ENCODE measurements around the gene TRRAP.
A peak's percentile ranks its signal among the peaks of the same experiment; 100 is the strongest.
"Not testable (repeated sequence)": the region's sequence is repeated elsewhere in the genome, so short reads cannot be mapped to it uniquely, and the experiment has no call there.

The TRRAP gene

DNA sequence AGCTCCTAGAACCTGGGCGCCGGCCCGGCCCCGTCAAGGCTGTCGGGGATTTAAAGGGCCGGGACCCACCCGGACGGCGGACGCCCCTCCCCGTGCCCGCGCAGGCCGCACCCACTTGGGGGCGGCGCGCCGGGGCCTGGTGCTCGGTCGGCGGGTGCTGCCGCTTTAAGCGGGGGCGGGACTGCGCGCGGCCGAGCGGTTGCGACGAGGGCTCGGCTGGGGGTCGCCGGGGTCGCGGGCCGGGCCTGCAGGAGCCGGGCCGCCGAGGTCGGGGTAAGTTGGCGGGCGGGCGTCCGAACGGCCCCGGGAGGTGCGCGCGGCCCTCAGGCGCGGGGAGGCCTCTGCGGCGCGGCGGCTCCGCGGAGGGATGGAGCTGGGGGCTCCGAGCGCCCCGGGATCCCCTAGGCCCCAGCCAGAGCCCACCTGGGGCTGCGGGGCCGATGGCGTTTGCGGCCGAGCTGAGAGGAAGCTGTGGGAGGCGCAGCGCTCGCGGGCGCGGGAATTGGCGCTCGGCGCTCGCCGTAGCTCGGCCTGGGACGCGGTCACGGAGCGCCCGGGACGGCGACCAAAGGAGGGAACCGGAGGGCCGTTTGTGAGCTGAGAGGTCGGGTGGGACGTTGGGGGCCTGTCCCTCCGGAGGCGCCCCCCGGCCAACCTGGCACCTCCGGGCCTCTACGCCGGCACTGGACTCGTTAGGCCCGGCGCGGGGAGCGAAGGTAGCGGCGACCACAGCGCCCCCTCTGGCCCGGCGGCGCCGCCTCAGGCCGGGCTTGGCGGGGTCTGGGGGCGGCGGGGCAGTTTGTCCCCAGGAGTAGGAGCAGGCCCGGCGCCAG, at the start of gene TRRAP:
TSS of gene TRRAP (plus strand) at position 168 of the 833 bp plus-strand sequence. CDS start 2,619 bp downstream, outside the sequence.
- peak; percentile 66 for DNase-seq

DNA sequence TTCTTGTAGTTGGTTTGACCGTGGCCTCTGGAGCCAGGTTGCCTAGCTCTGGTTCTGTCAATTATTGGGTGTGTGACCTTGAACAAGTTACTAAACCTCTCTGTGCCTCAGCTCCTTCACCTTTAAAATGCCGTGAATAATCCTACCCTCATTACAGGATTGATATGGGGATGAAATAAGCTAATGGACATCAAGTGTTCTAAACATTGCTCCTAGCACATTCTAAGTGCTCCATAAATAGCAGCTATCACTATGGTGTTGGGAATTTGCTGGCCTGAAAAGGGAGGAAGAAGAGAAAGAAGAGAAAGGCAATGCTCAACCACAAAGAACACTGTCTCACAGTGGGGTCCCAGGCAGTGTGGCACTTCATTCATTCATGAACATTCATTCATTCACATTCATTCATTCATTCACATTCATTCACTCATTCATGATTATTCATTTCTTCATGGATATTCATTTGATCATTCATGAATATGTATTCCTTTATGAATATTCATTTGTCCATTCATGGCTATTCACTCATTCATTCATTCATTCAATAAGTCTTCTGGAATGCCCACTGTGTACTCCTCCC, 47.3 kb upstream of the TRRAP start:
- no peak for DNase-seq

DNA sequence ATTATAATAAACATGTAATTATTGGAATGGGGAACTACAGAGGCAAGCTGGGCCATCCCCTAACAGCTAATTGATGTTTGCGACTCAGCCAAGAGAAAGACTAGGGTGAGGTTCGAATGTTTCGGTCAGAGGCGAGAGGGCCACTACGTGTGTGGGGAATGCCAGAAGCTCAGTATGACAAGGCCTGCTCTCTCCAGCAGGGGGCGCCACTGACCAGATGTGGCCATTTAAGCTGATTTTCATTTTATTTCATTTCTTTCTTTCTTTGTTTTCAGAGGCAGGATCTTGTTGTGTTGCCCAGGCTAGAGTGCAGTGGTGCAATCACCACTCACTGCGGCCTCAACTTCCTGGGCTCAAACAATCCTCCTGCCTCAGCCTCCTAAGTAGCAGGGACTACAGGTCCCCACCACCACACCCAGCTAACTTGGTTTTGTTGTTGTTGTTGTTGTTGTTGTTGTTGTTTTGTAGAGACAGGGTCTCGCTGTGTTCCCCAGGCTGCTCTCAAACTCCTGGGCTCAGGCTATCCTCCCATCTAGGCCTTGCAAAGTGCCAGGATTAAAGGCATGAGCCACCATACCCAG, 46.6 kb upstream of the TRRAP start:
- DNase-seq: no peak

DNA sequence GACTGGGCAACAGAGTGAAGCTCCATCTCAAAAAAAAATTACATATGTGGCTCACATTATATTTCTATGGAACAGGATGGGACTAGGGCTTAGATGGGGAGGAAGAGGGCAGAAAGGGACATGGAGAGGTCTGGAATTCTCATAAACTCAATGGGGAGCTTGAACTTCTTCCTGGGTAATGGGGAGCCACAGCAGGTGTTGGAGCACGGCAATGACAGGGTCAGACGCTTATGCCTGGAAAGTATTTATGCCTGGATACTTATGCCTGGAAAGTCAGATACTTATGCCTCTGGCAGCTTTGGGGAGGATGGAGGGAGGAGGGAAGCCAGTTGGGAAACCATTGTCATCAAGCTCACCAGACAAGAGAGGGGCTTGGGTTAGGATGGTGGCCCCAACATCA, 45.3 kb upstream of the TRRAP start:
- no peak for DNase-seq

DNA sequence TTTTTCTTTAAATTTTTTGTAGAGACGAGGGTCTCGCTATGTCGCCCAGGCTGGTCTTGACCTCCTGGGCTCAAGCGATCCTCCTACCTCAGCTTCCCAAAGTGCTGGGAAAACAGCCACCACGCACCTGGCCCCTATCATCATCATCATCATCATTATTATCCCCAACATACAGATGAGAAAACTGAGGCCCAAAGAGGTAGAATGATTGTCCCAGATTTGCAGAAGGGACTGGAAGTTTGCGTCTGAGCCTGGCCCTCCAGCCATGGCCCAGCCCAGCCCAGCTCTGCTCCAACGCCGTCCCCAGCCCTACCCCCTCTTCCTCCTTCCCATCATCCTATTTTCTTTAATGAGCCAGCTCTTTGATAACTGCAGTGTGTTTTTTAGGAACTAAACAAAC, 43.4 kb upstream of the TRRAP start:
- DNase-seq: no peak

DNA sequence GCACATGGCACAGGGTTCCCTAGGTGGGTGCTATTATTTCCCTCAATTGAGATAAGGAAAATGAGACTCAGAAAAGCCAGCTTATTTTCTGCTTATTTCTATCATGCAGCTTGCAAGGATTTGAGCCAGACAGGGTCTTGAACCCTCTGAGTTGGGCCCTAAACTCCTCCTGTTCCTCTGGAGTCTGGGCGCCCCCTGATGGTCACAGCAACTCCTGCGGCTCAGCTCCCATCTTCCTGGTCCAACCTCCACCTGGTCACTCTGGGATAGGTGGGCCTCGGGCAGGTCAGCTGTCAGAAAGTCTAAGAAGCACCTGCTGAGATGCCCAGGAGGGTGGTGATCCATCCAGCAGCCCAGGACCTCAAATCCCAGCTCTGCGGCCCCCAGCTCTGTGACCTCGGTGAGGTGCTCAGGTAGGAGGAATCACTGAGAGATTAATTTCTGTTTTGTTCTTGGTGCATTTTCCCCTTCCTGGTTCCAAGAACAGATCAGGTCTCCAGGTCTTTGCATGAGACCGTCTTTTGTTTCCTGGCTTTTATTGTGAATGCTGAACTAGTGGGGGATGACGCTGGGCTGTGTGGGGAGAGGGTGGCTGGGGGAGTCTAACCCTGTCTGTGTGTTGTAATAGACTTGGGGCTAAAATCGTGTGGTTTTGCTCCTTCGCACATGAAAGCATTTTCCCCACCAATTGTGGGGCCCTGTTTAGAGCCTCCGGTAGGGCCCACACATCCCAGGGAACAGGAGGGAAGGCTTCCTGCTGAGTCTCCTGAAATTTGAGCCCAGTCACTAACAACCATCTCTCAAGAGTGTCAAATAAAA, 41.3 kb upstream of the TRRAP start:
- DNase-seq: peak; percentile 69

DNA sequence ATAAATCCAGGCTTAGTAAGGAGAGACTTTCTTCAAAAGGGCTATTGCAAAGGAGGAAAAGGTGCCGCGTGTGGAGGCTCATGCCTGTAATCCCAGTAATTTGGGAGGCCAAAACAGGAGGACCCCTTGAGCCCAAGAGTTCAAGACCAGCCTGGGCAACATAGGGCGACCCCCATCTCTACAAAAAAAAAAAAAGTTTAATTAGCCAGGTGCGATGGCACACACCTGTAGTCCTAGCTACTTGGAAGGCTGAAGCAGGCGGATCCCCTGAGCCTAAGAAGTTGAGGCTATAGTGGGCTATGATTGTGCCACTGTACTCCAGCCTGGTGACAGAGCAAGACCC, 40.7 kb upstream of the TRRAP start:
- DNase-seq: no peak

DNA sequence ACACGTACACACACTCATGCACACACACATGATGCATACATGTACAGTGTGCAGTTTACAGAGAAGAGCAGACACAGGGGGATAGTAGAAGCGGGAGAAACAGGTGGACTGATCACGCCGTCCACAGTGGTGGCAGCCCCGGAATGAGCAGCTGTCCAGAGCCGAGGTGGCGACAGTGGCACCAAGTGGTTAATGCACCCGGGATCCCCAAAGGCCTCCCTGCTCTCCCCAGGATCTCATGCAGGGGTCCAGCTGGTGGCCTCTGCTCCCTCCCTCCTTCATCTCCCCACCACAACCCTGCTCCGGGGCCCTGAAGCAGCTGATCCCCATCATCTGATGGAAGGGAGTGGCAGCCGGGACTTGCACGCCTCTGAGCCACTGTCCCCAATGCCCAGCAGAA, 38.2 kb upstream of the TRRAP start:
- no peak for DNase-seq

DNA sequence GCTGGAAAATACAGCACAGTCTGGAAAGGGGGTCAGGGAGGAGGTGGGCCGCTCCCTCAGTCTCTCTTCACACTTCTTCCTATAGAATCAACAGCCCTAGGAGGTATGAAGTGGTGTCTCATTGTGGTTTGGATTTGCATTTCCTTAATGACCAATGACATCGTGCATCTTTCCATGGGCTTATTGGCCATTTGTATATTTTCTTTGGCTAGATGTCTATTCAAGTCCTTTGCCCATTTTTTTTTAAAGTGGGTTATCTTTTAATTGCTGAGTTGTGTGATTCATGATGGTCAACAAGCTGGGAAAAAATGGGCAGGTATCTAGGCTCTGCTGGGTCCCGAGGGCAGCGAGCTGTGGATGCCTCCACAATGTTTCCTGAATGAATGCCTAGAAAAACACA, 37.6 kb upstream of the TRRAP start:
- DNase-seq: no peak

DNA sequence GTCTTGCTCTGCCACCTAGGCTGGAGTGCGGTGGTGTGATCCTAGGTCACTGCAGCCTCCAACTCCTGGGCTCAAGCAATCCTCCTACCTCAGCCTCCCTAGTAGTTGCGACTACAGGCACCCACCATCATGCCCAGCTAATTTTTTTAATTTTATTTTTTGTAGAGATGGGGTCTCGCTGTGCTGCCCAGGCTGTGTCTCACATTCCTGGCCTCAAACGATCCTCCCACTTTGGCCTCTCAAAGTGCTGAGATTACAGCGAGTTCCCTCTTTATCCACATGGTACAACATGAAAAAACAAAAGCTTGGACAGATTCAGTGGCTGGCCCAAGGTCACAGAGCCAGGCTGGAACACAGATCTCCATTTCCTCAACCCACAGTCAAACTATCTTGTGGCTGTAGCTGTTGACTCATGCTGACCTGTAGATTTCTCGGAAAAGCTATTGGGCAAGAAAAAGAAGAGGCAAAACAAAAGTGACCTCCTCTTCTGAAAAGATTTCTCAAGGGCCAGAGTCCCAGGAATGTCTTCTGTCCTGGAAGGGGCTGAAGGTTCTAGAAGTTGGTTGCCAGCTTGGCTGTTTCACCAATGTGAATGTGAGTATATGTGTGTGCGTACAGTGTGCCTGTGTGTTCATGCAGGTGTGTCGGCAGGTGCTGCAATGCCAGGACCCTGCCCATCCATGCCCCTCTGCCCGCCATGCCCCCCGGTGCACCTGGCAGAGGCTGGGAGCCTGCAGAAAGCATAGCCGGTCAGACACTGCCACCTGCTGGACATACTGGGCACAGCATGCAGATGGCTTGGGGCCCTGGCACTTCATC, 36.9 kb upstream of the TRRAP start:
- DNase-seq: peak; percentile 34

DNA sequence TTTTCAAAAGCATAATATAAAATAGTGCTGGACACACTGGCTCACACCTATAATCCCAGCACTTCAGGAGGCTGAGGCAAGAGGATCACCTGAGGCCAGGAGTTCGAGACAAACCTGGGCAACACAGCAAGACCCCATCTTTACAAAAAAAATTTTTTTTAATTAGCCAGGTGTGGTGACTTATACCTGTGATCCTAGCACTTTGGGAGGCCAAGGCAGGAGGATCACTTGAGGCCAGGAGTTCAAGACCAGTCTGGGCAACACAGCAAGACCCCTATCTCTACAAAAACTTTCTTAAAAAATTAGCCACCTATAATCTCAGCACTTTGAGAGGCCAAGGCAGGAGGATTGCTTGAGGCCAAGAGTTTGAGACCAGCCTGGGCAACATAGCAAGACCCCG, 35.8 kb upstream of the TRRAP start:
- not testable (repeated sequence) for DNase-seq

DNA sequence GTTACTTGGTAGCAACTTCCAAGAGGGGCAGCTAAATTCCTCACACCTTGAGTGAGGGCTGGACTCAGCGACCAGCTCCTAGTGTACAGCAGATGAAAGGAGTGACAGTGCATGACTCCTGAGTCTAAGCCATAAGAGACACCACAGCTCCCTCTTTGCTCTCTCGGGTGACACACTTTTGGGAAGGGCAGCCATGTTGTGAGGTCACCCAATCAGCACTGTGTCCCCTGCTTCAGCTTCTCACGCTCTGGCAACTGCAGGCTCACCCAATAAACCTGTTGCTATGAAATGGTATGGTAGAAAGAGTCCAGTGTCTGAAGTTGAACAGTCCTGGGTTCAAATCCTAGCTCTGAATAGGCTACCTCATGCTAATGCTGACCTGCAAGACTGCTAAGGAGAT, 29.4 kb upstream of the TRRAP start:
- DNase-seq: no peak

DNA sequence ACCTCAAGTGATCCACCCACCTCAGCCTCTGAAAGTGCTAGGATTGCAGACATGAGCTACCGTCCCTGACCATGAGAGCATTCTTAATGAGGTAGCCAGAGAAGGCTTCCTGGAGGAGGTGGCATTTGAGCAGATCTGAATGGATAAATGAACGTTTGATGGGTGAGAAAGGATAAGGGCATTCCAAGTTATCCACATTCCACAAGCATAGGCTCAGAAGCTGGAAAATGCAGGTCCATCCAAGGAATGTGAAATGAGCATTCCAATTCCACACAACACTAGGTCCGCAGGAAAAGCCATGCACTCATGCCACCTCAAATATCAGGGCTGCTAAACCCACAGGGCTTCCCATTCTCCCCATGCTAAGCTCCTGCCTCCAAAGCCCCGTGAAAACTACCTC, 25.5 kb upstream of the TRRAP start:
- DNase-seq: no peak

DNA sequence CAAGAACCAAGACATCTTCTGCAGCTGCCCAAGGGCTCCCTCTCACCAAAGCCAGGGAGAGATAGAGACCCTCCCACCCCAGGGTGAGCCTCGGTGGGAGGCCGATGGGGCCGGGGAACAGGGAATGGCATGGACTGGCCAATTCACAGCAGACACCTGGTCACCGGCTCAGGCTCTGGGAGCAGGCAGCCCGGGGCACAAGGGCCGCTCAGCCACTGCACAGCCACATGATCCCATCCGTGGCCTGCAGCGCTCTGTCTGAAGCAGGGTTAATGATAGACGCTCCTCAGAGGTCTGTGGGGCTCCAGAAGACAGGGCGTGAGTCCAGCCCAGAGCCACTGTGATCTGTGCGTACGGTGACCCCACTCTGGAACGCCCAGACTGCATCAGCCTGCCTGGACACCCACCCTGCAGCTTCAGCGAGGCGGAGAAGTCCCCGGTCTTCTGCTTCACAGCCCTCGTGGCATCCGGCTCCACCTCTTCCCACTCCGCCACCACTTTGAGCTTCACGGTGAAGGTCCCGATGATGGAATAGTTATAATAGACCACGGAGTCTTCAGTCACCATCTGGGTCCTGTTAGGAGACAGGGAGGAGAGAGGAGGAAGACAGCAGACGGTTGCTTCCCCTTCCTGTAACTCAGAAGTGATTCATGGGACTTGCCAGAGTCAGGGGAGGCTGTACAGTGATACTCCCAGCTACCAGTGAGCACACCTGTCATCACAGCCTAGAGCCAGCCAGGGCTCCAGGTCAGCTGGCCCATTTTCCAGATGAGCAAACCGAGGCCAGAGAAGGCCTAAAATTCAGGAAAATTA, 22.5 kb upstream of the TRRAP start:
- no peak for DNase-seq

DNA sequence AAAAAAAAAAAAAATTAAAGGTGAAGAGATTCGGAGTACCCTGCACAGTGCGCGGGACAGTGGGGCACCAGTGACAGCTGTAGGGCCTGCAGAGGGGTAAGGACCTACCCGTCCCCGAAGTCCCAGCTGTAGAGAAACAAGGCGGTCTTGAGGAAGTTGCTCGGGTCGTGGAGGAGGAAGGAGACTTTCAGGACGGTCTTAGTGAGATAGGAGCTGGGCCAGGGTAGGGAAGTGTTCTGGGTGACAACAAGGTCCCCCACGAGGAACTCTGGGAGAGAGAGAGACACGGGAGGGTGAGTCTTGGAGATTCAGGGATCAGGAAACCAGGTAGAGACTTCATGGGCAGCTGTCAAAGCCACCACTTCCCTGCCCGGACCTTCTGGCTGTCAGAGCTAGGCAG, 18.3 kb upstream of the TRRAP start:
- no peak for DNase-seq

DNA sequence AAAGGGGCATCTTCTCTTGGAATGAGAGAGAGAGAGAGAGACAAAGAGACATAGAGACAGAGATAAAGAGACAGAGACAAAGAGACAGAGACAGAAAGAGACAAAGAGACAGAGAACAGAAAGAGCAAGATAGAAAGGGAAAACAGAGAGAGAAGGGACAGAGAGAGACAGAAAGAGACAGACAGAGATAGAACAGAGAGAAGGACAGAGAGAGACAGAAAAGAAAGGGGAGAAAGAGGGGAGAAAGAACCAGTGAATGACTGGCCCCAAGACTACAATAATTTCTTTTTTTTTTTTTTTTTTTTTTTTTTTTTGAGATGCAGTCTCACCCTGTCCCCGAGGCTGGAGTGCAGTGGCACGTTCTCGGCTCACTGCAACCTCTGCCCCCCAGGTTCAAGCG, 16.1 kb upstream of the TRRAP start:
- DNase-seq: no peak

DNA sequence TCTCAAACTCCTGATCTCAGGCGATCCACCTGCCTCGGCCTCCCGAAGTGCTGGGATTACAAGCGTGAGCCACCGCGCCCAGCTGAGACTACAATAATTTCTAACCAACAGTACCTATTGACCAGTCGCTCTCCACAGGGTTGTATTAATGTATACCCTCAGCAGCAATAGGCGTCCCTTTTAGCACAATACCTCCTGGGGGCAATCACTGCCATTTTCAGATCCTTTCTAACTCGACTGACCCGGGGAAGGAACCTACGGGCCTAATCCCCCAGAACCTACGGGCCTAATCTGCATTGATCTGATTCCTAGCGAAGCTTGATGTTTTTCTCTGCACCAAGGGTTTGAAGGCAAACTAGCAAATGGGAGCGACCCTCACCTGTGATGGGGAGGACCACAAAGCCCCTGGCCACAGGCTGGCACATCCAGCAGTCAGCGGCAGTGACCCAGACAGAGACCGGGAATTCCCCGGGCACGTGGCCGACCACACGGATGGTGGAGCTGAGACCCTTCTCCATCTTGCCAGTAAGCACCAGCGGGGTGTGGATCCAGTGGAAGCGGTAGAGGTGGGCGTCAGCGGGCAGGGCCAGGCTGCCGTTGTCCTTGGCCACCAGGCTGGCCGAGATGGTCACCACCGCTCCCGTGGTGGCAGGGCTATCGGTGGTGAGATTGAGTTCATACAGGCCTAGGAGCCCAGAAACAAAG, 15.5 kb upstream of the TRRAP start:
- DNase-seq: no peak

DNA sequence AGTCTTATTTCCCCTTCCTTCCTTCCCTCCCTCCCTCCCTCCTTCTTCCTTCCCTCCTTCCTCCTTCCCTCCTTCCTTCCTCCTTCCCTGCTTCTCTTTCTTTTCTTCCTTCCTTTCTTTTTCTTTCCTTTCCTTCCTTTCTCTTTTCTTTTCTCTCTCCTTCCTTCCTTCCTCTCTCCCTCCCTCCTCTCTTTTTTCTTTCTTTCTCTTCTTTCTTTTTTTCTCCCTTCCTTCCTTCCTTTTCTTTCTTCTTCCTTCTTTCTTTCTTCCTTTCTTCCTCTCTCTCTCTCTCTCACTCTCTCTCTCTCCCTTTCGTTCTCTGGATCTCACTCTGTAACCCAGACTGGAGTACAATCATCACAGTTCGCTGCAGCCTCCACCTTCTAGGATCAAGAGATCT, 14.7 kb upstream of the TRRAP start:
- no peak for DNase-seq

DNA sequence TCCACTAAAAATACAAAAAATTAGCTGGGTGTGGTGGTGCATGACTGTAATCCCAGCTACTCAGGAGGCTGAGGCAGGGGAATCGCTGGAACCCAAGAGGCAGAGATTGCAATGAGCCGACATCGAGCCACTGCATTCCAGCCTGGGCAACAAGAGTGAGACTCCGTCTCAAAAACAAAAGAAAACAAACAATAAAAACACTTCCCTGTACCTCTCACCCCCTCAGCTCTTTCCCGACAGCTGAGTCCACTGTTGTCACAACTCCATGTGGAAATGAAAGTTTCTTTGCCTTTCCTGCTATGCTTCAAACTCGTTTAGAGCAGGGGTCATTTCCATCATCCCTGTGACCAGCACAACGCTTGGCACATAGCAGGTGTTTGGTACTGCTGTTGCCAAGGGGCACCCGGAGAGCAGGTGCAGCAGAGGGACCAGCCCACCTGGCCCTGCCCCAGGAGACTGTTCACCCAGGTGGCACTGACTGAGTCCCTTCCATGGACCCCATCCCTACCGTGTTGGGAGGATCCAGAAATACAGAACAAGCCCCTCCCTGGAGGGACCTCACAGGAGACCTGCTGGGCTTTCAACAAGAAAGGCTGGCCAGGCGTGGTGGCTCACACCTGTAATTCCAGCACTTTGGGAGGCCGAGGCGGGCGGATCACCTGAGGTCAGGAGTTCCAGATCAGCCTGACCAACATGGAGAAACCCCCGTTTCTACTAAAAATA, 13.4 kb upstream of the TRRAP start:
- DNase-seq: no peak

DNA sequence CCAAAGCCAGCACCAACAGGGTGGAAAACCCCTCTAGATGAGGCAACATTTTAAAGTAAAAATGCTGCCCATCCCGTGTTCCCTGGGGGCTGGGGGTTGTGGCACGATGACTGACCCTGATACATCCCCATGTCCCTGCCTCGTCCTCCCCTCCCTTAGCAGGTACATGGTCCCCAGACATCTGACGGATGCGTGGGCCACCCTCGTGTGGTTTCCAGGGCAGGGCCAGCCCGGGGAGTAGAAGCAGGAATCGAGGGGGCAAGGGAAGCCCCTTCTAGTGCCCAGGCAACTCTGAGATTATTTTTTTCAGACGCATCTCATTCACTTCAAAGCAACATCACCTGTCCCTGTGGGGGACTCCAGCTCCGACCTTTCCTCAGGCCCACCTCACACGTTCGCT, 12.0 kb upstream of the TRRAP start:
- no peak for DNase-seq

DNA sequence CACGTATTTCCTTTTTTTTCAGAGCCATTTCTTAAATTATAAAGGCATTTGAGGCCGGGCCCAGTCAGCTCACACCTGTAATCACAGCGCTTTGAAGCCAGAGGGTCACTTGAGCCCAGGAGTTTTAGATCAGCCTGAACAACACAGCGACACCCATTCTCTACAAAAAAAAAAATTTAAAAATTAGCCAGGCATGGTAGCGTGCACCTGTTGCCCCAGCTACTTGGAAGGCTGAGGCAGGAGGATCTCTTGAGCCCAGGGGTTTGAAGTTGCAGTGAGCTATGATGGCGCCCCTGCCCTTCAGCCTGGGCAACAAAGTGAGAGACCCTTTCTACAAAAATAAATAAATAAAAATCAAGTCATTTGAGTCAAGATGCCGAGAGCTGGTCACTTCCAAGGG, 11.6 kb upstream of the TRRAP start:
- DNase-seq: no peak

Measured in NCI-H1092 treated with DMSO at 0.1 percent for 48 hours (cell line).